H9 (cell line): ENCODE measurements around the gene CEP68. TPM values are rescaled to one million over a fixed set of nuclear protein-coding genes. Genes with fewer than 3 reads are reported as not detected.

Source experiments
- DNase-seq: peaks from one replicate; pipeline ENCODE4 v3.0.0-alpha.2; 2017
- H2AFZ ChIP-seq: one replicate; pipeline ENCODE4 v1.6.1; 2013; ENCODE audit warnings: mild to moderate bottlenecking, low read length, control low read depth, moderate library complexity
- H2AK5ac ChIP-seq: 2 replicates; pipeline ENCODE4 v1.6.1; 2013; ENCODE audit warnings: low read length, control low read depth, mixed read lengths; ENCODE audit not compliant: insufficient read length
- H2BK120ac ChIP-seq: one replicate; pipeline ENCODE4 v1.6.1; 2013; ENCODE audit warnings: low read depth, mild to moderate bottlenecking, low read length, control low read depth, inconsistent platforms; ENCODE audit not compliant: poor library complexity, severe bottlenecking
- H2BK12ac ChIP-seq: 2 replicates; pipeline ENCODE4 v1.6.1; 2013; ENCODE audit warnings: low read length, control low read depth, mixed read lengths, low read depth; ENCODE audit not compliant: insufficient read length
- H2BK15ac ChIP-seq: 2 replicates; pipeline ENCODE4 v1.6.1; 2013; ENCODE audit warnings: low read depth, low read length, control low read depth
- H2BK20ac ChIP-seq: one replicate; pipeline ENCODE4 v1.6.1; 2013; ENCODE audit warnings: low read depth, mild to moderate bottlenecking, low read length, control low read depth, inconsistent platforms; ENCODE audit not compliant: poor library complexity, severe bottlenecking
- H2BK5ac ChIP-seq: 2 replicates; pipeline ENCODE4 v1.6.1; 2013; ENCODE audit warnings: low read length, control low read depth, mixed read lengths; ENCODE audit not compliant: insufficient read length
- H3K14ac ChIP-seq: 2 replicates; pipeline ENCODE4 v1.6.1; 2013; ENCODE audit warnings: low read length, control low read depth; ENCODE audit not compliant: insufficient read depth
- H3K18ac ChIP-seq: 2 replicates; pipeline ENCODE4 v1.6.1; 2013; ENCODE audit warnings: low read depth, mild to moderate bottlenecking, mixed read lengths, low read length, control low read depth; ENCODE audit not compliant: insufficient read length
- H3K23ac ChIP-seq: 2 replicates; pipeline ENCODE4 v1.6.1; 2013; ENCODE audit warnings: low read length, control low read depth, mixed read lengths, low read depth; ENCODE audit not compliant: insufficient read length
- H3K23me2 ChIP-seq: 2 replicates; pipeline ENCODE4 v1.6.1; 2013; ENCODE audit warnings: low read depth, mild to moderate bottlenecking, mixed read lengths, low read length, control low read depth; ENCODE audit not compliant: insufficient read length, poor library complexity, severe bottlenecking
- H3K27ac ChIP-seq: 2 replicates; pipeline ENCODE4 v1.5.1; 2013; ENCODE audit warnings: low read length, control low read depth, mixed read lengths, low read depth; ENCODE audit not compliant: insufficient read length
- H3K27me3 ChIP-seq: 2 replicates; pipeline ENCODE4 v1.6.1; 2013; ENCODE audit warnings: low read length, control low read depth, inconsistent platforms; ENCODE audit not compliant: insufficient read depth
- H3K4ac ChIP-seq: 2 replicates; pipeline ENCODE4 v1.6.1; 2013; ENCODE audit warnings: low read depth, mild to moderate bottlenecking, control low read depth, inconsistent platforms, low read length, moderate library complexity
- H3K4me1 ChIP-seq: 2 replicates; pipeline ENCODE4 v1.6.1; 2013; ENCODE audit warnings: low read length, control low read depth, inconsistent platforms; ENCODE audit not compliant: insufficient read depth
- H3K4me2 ChIP-seq: 2 replicates; pipeline ENCODE4 v1.6.1; 2013; ENCODE audit warnings: low read length, control low read depth, mixed read lengths; ENCODE audit not compliant: insufficient read length, insufficient read depth
- H3K56ac ChIP-seq: 2 replicates; pipeline ENCODE4 v1.6.1; 2013; ENCODE audit warnings: low read depth, mild to moderate bottlenecking, mixed read lengths, low read length, control low read depth; ENCODE audit not compliant: insufficient read length
- H3K79me1 ChIP-seq: 2 replicates; pipeline ENCODE4 v1.6.1; 2013; ENCODE audit warnings: low read depth, mild to moderate bottlenecking, moderate library complexity, low read length, control low read depth, inconsistent platforms; ENCODE audit not compliant: insufficient read depth, poor library complexity, severe bottlenecking
- H3K79me2 ChIP-seq: 2 replicates; pipeline ENCODE4 v1.6.1; 2013; ENCODE audit warnings: low read length, control low read depth, inconsistent platforms; ENCODE audit not compliant: insufficient read depth
- H3K9ac ChIP-seq: 2 replicates; pipeline ENCODE4 v1.6.1; 2013; ENCODE audit warnings: low read length, control low read depth, mixed read lengths; ENCODE audit not compliant: insufficient read length; ENCODE audit errors: extremely low read depth
- H3K9me3 ChIP-seq: one replicate; pipeline ENCODE4 v1.6.1; 2013; ENCODE audit warnings: low read depth, low read length, inconsistent platforms; ENCODE audit not compliant: control insufficient read depth
- H3T11ph ChIP-seq: one replicate; pipeline ENCODE4 v1.6.1; 2013; ENCODE audit warnings: mild to moderate bottlenecking, low read length, control low read depth, inconsistent platforms
- H4K20me1 ChIP-seq: one replicate; pipeline ENCODE4 v1.6.1; 2013; ENCODE audit not compliant: control insufficient read depth, insufficient read length, insufficient read depth
- H4K5ac ChIP-seq: 2 replicates; pipeline ENCODE4 v1.6.1; 2013; ENCODE audit warnings: low read depth, mild to moderate bottlenecking, mixed read lengths, low read length, control low read depth; ENCODE audit not compliant: insufficient read length
- H4K8ac ChIP-seq: replicated peaks from 2 replicates; pipeline ENCODE4 v1.6.1; 2013; ENCODE audit warnings: low read length, control low read depth, mixed read lengths, low read depth; ENCODE audit not compliant: insufficient read length
- H4K91ac ChIP-seq: 2 replicates; pipeline ENCODE4 v1.6.1; 2013; ENCODE audit warnings: low read depth, mild to moderate bottlenecking, moderate library complexity, mixed read lengths, low read length, control low read depth; ENCODE audit not compliant: insufficient read length
- H3K27ac Mint-ChIP-seq, 3 experiments: 2 replicates in 2 of 3; 3 replicates in 1 of 3; pipeline ENCODE4 v1.8.0; 2020 to 2021; ENCODE audit warnings: mixed read lengths in 3 of 3, mild to moderate bottlenecking in 1 of 3, moderate library complexity in 1 of 3
- H3K27me3 Mint-ChIP-seq: 2 replicates; pipeline ENCODE4 v1.8.0; 2021; ENCODE audit warnings: low read depth, mild to moderate bottlenecking, moderate library complexity, mixed read lengths
- H3K36me3 Mint-ChIP-seq, 3 experiments: 2 replicates in 2 of 3; 3 replicates in 1 of 3; pipeline ENCODE4 v1.8.0; 2020 to 2021; ENCODE audit warnings: low read depth in 3 of 3, mixed read lengths in 3 of 3; ENCODE audit not compliant: insufficient read depth in 1 of 3
- H3K4me1 Mint-ChIP-seq, 2 experiments: 2 replicates each; pipeline ENCODE4 v1.8.0; 2020; ENCODE audit warnings: mixed read lengths in 2 of 2
- H3K4me3 Mint-ChIP-seq, 2 experiments: 2 replicates in 1 of 2; 3 replicates in 1 of 2; pipeline ENCODE4 v1.8.0; 2020 to 2021; ENCODE audit warnings: mild to moderate bottlenecking in 2 of 2, mixed read lengths in 2 of 2, moderate library complexity in 1 of 2
- H3K9me3 Mint-ChIP-seq, 2 experiments: 2 replicates in 1 of 2; 3 replicates in 1 of 2; pipeline ENCODE4 v1.8.0; 2020; ENCODE audit warnings: mild to moderate bottlenecking in 2 of 2, mixed read lengths in 2 of 2, moderate library complexity in 1 of 2
- CTCF ChIP-seq: fragments of 200-600 bp; sonication (generic); conservative IDR thresholded peaks from 3 replicates; pipeline ENCODE4 v1.8.0; 2021; ENCODE audit warnings: antibody characterized with exemption, mild to moderate bottlenecking
- total RNA-seq: library from RNA; stranded (reverse); gene quantifications from 2 replicates; pipeline ENCODE4 v1.2.1, GENCODE V29; 2021

The CEP68 gene
- total RNA-seq, 1 experiment from 2014 or later: 20.2 TPM

DNA sequence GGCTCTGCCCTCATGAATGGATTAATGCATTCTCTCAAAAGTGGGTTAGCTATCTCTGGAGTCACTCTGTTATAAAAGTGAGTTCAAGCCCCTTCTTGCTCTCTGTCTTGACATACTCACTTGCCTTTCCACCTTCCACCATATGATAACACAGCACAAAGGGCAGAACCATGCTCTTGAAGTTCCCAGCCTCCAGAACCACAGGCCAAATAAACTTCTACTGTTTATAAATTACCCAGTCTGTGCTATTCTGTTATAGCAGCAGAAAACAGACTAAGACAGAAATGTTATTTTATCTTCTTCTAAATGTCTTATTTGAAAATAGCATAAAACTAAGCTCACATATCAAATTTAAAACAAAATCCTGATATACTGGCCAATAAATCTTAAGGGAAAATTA lies 58.7 kb downstream of the CEP68 start:
- peaks cover 0 to 8% (median 8%) of the 10 kb centered on the region in 3 experiments; a peak in 5 of 7 replicates for H3K36me3 Mint-ChIP-seq
- no peaks in the 10 kb centered on the region for H3K9me3 Mint-ChIP-seq
- TF ChIP-seq CTCF: no peak

More for the DNA sequence above, 58.7 kb downstream of the CEP68 start:
- Histone ChIP-seq H3K9me3 (no peaks in the 10 kb centered on the region), H4K91ac (no peak overlapping the region), H3K14ac (no peak overlapping the region), H3K56ac (no peak overlapping the region), H4K8ac (no peak overlapping the region), H3K4me2 (no peak overlapping the region), H2BK15ac (no peak overlapping the region), H2AK5ac (no peak overlapping the region), H3K79me2 (peaks cover 22% of the 10 kb centered on the region), H2BK12ac (no peak overlapping the region), H3K27ac (no peak overlapping the region), H3K23me2 (no peaks in the 10 kb centered on the region), H4K20me1 (no peaks in the 10 kb centered on the region), H3K79me1 (peaks cover 9% of the 10 kb centered on the region), H3K9ac (no peak overlapping the region), H3T11ph (no peak overlapping the region), H2BK120ac (no peak overlapping the region), H2AFZ (no peak overlapping the region), H3K27me3 (no peaks in the 10 kb centered on the region), H3K4me1 (no peaks in the 10 kb centered on the region), H3K18ac (no peak overlapping the region), H4K5ac (no peak overlapping the region), H2BK20ac (no peak overlapping the region), H3K4ac (no peak overlapping the region), H2BK5ac (no peak overlapping the region), H3K23ac (no peak overlapping the region)
- H3K4me1 Mint-ChIP-seq: peaks cover 2 to 16% of the 10 kb centered on the region in 2 experiments; a peak in 3 of 4 replicates
- H3K27me3 Mint-ChIP-seq: no peaks in the 10 kb centered on the region
- H3K27ac Mint-ChIP-seq: no peak overlapping the region
- no peak overlapping the region for H3K4me3 Mint-ChIP-seq
- DNase-seq: no peak
